D721Med (cell line): ENCODE data around the gene SIGLEC5.

Experiments
- DNase-seq: peaks from one replicate; pipeline ENCODE4 v3.0.0; 2011; ENCODE audit warnings: low spot score; ENCODE audit not compliant: insufficient read length
- FAIRE-seq: peaks from 2 replicates; lab custom pipeline; 2011; peaks lifted over from hg19 to GRCh38; lab: Jason Lieb, UNC
- TF ChIP-seq, protein P1 (sequence below): IDR thresholded peaks from 2 replicates; pipeline ENCODE4 v1.5.1; 2012; ENCODE audit warnings: mild to moderate bottlenecking, control low read depth; ENCODE audit not compliant: insufficient read depth; ENCODE audit errors: missing control alignments

Gene SIGLEC5

DNA sequence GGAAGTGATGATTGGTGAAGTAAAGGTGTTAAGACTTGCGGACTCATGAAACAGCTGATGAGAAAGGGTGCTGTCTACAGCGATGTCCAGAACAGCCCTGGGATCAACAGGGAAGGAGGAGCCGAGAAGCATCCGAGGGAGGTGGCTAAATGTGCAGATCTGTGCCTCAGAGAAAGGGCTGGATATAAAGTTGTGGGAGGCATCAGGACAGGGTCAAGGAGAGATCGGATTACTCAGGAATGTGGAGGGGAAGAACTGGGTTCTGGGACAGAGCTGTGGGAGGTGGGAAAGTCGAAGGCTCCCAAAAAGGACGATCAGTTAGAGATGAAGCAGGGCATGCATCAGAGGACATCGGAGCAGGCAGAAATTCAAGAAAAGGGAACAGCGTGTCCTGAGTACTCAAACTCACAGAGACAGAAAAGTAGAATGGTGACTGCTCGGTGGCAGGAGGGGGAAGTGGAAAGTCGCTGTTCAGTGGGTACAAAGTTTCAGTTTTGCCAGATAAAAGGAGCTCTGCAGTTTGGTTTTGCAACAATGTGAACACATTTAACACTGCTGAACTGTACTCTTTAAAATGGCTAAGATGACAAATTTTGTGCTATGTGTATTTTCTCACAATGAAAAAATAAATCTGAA, 14.6 kb upstream of the SIGLEC5 start:
- no peak for FAIRE-seq
- TF ChIP-seq, protein P1, sequence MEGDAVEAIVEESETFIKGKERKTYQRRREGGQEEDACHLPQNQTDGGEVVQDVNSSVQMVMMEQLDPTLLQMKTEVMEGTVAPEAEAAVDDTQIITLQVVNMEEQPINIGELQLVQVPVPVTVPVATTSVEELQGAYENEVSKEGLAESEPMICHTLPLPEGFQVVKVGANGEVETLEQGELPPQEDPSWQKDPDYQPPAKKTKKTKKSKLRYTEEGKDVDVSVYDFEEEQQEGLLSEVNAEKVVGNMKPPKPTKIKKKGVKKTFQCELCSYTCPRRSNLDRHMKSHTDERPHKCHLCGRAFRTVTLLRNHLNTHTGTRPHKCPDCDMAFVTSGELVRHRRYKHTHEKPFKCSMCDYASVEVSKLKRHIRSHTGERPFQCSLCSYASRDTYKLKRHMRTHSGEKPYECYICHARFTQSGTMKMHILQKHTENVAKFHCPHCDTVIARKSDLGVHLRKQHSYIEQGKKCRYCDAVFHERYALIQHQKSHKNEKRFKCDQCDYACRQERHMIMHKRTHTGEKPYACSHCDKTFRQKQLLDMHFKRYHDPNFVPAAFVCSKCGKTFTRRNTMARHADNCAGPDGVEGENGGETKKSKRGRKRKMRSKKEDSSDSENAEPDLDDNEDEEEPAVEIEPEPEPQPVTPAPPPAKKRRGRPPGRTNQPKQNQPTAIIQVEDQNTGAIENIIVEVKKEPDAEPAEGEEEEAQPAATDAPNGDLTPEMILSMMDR: no peak
- no peak for DNase-seq

DNA sequence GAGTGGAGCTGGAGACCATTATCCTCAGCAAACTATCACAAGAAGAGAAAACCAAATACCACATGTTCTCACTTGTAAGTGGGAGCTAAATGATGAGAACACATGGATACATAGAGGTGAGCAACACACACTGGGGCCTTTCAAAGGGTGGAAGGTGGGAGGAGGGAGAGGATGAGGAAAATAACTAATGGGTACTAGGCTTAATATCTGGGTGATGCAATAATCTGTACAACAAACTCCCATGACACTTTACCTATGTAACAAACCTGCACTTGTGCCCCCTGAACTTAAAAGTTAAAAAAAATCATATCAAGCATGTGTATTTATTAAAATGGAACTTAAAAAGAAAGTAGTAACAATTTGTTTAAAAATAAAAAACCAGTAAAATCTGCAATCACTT, 11.4 kb upstream of the SIGLEC5 start:
- TF ChIP-seq, protein P1: no peak
- FAIRE-seq: no peak
- no peak for DNase-seq

DNA sequence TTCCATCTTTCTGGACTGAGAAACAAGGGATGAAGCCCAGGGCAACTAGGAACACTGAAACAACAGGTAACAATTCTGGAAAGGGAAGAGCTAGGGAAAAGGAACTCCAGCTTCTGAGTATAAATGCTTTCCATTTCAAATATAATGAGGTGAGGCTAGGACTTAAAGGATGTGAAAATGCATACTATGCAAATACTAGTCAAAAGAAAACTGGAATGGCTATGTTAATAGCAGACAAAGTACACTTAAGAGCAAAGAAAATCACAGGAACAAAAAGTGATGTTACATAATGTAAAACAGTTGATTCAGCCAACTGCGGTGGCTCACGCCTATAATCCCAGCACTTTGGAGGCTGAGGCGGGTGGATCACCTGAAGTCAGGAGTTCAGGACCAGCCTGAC, 10.2 kb upstream of the SIGLEC5 start:
- DNase-seq (no peak), FAIRE-seq (no peak)
- TF ChIP-seq, protein P1: no peak

DNA sequence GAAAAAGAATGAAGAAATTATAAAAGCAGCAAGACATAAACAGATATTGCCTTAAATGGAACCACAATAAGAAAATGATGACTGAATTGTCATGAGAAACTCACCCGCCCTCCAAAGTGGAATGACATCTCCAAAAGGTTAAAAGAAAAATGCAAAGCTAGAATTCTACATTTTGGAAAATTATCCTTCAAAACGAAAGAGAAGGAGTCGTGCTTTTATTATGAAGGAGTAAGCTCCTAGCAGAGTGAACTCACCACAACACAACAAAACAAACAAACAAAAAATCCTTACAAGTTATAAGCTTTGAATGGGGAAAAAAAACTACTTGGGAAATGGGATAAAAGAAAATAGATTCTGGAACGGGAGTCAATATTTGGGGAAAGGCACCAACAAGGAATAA, 9.7 kb upstream of the SIGLEC5 start:
- DNase-seq (no peak), FAIRE-seq (no peak)
- TF ChIP-seq, protein P1: no peak

DNA sequence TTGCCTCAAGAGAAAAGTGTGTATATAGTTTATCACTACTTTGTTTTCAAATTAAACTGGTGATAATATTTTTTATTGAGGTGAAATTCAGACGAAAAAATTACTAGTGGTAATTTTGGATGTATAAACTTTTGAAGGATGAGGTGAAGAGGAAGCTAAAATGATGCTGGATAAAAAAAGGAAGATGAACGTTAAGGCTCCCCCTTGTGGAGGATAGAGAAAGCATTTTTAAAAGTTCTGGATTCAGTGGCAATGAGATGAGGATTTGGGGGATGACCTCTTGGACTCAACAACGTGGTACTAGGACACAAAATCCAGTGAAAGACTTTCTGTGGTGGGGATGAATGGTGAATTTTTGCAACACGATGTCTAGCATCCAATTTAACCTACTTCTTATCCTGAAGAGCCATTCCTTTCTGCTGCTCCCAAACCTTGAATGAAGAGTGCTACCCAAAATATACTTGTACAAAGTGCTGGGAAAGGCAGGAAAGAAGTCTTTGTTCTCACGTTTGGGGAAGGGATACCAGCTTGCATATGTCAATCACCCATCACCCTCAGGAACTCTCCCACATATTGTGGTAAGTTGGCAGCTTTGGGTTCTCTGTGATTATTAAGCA, 7.3 kb upstream of the SIGLEC5 start:
- TF ChIP-seq, protein P1: peak; percentile 46
- FAIRE-seq (no peak), DNase-seq (no peak)

DNA sequence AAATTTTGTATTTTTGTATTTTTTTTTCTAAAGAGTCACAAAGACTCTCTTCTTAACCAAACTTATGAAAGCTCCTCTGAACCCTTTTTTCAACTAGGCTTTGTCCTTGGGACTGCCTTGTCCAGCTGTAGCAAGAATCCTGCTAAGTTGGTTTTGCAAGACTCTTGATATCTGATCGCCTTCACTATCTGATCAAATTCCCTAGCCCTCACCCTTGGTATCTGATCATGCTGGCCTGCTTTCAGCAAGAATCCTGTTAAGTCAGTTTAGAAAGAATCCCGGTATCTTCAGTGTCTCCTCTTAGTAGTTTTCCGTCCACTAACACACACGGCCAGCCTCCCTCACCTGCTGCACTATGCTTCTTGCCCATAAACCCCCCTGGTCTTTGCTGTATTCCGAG, 1.9 kb upstream of the SIGLEC5 start:
- DNase-seq (no peak), FAIRE-seq (no peak)
- TF ChIP-seq, protein P1: no peak
